Measurements from ENCODE around the gene RETN.

RETN gene

GRCh38 chr19:7690779-7691258 lies 22.0 kb downstream of the RETN start:
- no peak for TF ChIP-seq FOXP2 (optimal IDR thresholded peaks at IDR 0.05; ENCODE audit: borderline replicate concordance, extremely low read depth, extremely low read length, insufficient read depth)
- TF ChIP-seq REST (IDR thresholded peaks at IDR 0.05; ENCODE audit: insufficient read depth in 1 of 2, low read depth in 2 of 2, low read length in 2 of 2) = no peak
- no peak for TF ChIP-seq TAF1 (IDR thresholded peaks at IDR 0.05; ENCODE audit: borderline replicate concordance, insufficient read depth, low read length)
- TF ChIP-seq SIN3A (IDR thresholded peaks at IDR 0.05; ENCODE audit: borderline replicate concordance, insufficient read depth, low read length) = no peak
- TF ChIP-seq POLR2AphosphoS5 (IDR thresholded peaks at IDR 0.05; ENCODE audit: low read depth, low read length) = no peak

GRCh38 chr19:7691497-7691896 lies 22.6 kb downstream of the RETN start:
- TF ChIP-seq POLR2AphosphoS5 (IDR thresholded peaks at IDR 0.05; ENCODE audit: low read depth, low read length) (no peak), FOXP2 (optimal IDR thresholded peaks at IDR 0.05; ENCODE audit: borderline replicate concordance, extremely low read depth, extremely low read length, insufficient read depth) (no peak), REST (IDR thresholded peaks at IDR 0.05; ENCODE audit: insufficient read depth in 1 of 2, low read depth in 2 of 2, low read length in 2 of 2) (no peak), TAF1 (IDR thresholded peaks at IDR 0.05; ENCODE audit: borderline replicate concordance, insufficient read depth, low read length) (no peak), SIN3A (IDR thresholded peaks at IDR 0.05; ENCODE audit: borderline replicate concordance, insufficient read depth, low read length) (no peak)

GRCh38 chr19:7692417-7693088 lies 23.7 kb downstream of the RETN start:
- TF ChIP-seq POLR2AphosphoS5 (IDR thresholded peaks at IDR 0.05; ENCODE audit: low read depth, low read length) = no peak
- no peak for TF ChIP-seq REST (IDR thresholded peaks at IDR 0.05; ENCODE audit: insufficient read depth in 1 of 2, low read depth in 2 of 2, low read length in 2 of 2)
- no peak for TF ChIP-seq TAF1 (IDR thresholded peaks at IDR 0.05; ENCODE audit: borderline replicate concordance, insufficient read depth, low read length)
- TF ChIP-seq SIN3A (IDR thresholded peaks at IDR 0.05; ENCODE audit: borderline replicate concordance, insufficient read depth, low read length) = no peak
- TF ChIP-seq FOXP2 (optimal IDR thresholded peaks at IDR 0.05; ENCODE audit: borderline replicate concordance, extremely low read depth, extremely low read length, insufficient read depth) = no peak

GRCh38 chr19:7694499-7694898 lies 25.6 kb downstream of the RETN start:
- TF ChIP-seq POLR2AphosphoS5 (IDR thresholded peaks at IDR 0.05; ENCODE audit: low read depth, low read length) (no peak), REST (IDR thresholded peaks at IDR 0.05; ENCODE audit: insufficient read depth in 1 of 2, low read depth in 2 of 2, low read length in 2 of 2) (no peak), SIN3A (IDR thresholded peaks at IDR 0.05; ENCODE audit: borderline replicate concordance, insufficient read depth, low read length) (no peak), FOXP2 (optimal IDR thresholded peaks at IDR 0.05; ENCODE audit: borderline replicate concordance, extremely low read depth, extremely low read length, insufficient read depth) (no peak), TAF1 (IDR thresholded peaks at IDR 0.05; ENCODE audit: borderline replicate concordance, insufficient read depth, low read length) (no peak)
